Adrenal gland (tissue), 5 donors: ENCODE measurements around the gene CTBP2.

Source experiments
- POLR2A ChIP-seq, 2 donors: fragments of 450-650 bp; IDR thresholded peaks; one replicate each; pipeline ENCODE4 v1.6.1; 2017; ENCODE audit warnings: antibody characterized with exemption in 2 of 2, mild to moderate bottlenecking in 2 of 2, moderate library complexity in 1 of 2
- TF ChIP-seq, protein P1 (sequence below), 6 experiments: fragments of 450-650 bp in 4 of 6; fragments of 200-600 bp in 2 of 6; sonication (generic) in 1 of 6; IDR thresholded peaks; 1 replicate in 5 of 6; 2 replicates in 1 of 6; pipeline versions ENCODE4 v1.5.1 to v1.8.0; 2016 to 2021; ENCODE audit warnings: antibody characterized with exemption in 6 of 6, mild to moderate bottlenecking in 2 of 6, moderate library complexity in 1 of 6
- donor health status: DM: no; HTN: no; CAD: no.

DNA sequence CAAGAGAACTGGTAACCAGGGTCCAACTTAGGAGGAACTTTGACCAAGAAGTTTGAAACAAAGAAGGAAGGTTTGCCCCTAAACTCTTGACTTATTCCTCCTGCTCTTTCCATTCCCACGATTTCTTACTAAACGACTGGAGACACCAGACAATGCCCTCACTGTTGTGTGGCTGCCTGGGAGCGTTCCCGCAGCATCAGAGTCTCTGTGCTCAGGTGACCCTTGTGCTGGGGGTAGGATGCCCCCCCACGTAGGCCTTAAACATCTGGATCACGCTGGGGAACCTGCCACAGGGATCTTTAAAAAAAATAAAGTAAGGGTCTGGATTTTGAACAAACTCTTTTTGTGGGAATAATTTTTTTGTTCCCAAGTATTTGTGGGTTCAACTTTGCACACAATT lies 30.1 kb upstream of the CTBP2 start:
- TF ChIP-seq POLR2A (IDR thresholded peaks at IDR 0.05), result no peak
- TF ChIP-seq, protein P1, sequence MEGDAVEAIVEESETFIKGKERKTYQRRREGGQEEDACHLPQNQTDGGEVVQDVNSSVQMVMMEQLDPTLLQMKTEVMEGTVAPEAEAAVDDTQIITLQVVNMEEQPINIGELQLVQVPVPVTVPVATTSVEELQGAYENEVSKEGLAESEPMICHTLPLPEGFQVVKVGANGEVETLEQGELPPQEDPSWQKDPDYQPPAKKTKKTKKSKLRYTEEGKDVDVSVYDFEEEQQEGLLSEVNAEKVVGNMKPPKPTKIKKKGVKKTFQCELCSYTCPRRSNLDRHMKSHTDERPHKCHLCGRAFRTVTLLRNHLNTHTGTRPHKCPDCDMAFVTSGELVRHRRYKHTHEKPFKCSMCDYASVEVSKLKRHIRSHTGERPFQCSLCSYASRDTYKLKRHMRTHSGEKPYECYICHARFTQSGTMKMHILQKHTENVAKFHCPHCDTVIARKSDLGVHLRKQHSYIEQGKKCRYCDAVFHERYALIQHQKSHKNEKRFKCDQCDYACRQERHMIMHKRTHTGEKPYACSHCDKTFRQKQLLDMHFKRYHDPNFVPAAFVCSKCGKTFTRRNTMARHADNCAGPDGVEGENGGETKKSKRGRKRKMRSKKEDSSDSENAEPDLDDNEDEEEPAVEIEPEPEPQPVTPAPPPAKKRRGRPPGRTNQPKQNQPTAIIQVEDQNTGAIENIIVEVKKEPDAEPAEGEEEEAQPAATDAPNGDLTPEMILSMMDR (IDR thresholded peaks at IDR 0.05), result no peak
